Activated effector memory CD4-positive, alpha-beta T cell treated with Interleukin-2 at 50 U/mL for 16 hours (primary cell): ENCODE measurements around the gene BPNT1.
"Not testable (repeated sequence)": the region's sequence is repeated elsewhere in the genome, so short reads cannot be mapped to it uniquely, and the experiment has no call there.

Source experiments
- DNase-seq: peaks from one replicate; pipeline ENCODE4 v3.0.0-alpha.2; 2020

BPNT1 gene

GRCh38 chr1:220076861-220077762 is 12.5 kb downstream of the BPNT1 start:
- DNase-seq, result no peak

GRCh38 chr1:220067269-220068204 is 22.1 kb downstream of the BPNT1 start:
- DNase-seq, result no peak

GRCh38 chr1:220062629-220063028 is 27.0 kb downstream of the BPNT1 start:
- no peak for DNase-seq

DNA sequence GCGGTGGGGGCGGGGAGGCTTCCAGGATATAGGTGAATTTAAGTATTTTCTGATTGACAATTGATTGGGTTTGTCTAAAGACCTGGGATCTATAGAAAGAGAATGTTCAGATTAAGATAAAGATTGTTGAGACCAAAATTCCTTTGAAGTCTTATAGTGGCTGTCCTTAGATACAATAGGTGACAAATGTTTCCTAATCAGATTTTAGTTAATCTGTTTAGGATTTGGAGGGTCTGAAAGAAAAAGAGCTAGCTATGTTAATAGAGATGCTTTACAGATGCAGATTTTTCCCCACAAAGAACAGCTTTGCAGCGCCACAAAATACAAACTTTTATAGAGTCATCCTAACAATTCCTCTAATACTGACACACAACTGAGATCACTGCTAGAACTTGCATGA is 28.7 kb downstream of the BPNT1 start:
- DNase-seq, result no peak

DNA sequence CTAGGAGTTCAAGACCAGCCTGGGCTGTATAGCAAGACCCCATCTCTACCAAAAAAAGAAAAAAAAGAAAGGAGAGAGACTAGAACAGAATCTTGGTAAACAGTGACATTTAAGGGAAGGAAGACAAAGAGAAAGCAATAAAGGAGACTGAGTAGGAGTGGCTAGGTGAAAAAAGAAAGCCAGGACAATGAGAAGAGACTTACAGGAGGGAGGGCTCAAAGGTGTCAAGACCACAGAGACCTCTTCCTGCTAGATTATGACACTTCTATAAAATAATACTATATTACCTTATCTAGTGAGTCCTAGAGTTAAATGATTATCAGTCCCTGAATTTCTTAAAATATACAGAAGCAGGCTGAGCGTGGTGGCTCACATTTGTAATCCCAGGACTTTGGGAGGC is 33.2 kb downstream of the BPNT1 start:
- no peak for DNase-seq

DNA sequence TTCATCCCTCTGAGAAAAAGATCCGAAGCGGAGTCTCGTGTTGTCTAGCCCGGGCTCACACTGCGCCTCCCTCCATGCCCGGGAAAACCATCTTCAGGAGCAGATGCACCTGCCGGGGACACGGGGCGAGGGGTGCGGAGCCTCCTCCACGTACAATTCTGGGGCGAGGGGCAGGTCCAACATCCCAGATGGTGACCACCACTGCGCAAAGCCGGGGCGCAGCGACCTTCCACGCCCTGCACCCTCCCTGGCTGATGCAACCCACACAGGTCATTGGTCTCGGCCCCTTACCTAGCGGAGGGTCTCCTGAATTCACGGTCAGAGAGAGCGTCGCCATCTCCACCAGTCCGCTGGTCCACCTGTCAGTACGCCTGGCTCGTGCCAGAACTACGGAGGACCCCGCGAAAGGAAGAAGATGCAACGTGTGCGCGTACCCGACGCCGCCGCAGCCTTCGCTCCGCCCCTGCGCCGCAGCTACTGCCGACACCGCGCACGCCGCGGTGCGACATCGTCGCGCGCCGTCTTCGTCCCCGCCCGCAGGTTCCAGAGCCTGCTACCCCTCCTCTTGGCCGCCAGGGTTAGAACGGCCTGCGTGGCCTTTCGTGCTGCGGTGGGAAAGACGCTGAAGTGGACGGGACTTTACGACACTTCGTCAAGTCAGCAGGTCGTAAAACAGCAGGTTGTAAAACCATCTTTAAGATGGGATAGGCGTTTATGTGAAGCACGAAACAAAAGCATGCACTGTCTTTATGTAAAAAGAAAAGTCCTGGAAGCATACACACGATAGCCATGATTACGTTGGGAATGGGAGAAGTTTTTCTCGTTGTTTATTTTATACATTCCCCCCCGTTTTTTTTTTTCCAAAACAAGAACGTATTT is 43.3 kb downstream of the BPNT1 start, which contains the start of gene EPRS1:
Gene EPRS1, minus strand, starts transcription at position 454 of the 879 bp plus-strand sequence. Its CDS starts 117 bp downstream, at position 337.
- DNase-seq, result peak; percentile 93

DNA sequence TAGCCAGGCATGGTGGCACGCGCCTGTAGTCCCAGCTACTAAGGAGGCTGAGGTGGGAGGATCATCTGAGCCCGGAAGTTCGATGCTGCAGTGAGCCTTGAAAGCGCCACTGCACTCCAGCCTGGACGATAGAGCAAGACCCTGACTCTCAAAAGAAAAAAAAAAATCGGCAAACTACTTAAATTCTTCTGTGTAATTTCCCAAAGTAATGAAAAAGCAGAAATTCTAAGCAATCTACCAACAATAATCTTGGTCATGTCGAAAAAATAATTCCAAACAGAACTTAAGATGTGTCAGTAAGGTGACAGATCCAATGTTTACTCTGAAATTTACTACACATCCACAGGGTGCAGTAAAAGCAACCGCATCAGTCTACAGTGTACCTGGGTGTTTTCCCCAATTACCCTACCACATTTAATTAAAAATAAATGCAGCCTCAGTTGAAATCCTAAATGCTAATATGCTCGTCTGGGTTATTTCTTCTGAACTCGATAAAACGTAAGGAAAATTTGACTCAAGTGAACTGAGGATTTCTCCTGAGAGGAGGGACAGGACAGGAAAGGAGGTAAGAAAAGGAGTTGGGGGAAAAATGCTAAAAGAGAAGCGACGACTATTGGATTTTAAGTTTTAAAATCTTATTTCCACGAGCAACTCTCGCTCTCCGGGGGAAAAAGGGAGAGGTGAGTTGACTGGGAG is 44.1 kb downstream of the BPNT1 start:
- DNase-seq, result no peak

DNA sequence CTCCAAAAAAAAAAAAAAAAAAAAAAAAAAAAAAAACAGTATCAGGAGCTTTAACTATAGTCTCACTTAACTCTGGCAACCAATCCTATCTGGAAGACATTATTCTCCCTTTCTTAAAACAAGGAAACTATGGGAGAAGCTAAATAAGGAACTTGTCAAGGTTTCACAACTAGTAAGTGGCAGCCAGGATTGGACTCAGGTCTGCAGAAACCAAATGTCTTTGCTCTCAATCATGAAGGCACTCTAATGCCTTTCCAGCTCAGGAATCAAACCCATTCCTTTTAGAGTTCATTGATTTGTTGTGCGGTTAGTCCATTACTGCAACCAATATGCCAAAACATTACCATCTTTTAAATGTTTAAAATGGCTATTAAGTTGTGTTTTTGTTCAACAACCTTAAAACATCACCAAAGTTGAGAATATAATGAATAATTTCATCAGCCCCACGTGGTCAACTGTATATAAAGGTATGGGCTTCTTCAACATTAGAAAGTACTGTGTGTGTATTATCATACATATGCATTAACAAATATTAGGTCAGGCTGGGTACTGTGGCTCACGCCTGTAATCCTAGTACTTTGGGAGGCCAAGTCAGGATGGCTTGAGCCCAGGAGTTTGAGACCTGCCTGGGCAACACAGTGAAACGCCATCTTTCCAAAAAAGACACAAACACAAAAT is 44.8 kb downstream of the BPNT1 start:
- no peak for DNase-seq

- no peak for DNase-seq
Measured at GRCh38 chr1:220043646-220044045, 45.9 kb downstream of the BPNT1 start.

- DNase-seq, result no peak
Measured at GRCh38 chr1:220040028-220040596, 49.5 kb downstream of the BPNT1 start.

GRCh38 chr1:220038640-220039039 is 50.9 kb downstream of the BPNT1 start:
- DNase-seq, result no peak

DNA sequence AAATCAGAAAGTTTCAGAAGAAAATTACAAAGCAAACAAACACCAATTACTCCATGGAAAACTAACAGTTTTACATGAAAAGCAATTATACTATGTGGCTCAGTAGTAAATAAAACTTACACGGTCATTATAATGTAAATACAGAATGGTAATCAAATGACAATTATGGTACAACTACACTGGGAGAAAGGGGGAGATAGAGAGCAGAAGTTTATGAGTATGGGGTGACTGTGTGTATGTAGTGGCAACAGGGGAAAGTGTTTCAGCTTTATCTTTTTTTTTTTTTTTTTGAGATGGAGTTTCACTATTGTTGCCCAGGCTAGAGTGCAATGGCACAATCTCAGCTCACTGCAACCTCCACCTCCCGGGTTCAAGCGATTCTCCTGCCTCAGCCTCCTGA is 51.8 kb downstream of the BPNT1 start:
- not testable (repeated sequence) for DNase-seq

GRCh38 chr1:220032911-220033310 is 56.7 kb downstream of the BPNT1 start:
- no peak for DNase-seq

DNA sequence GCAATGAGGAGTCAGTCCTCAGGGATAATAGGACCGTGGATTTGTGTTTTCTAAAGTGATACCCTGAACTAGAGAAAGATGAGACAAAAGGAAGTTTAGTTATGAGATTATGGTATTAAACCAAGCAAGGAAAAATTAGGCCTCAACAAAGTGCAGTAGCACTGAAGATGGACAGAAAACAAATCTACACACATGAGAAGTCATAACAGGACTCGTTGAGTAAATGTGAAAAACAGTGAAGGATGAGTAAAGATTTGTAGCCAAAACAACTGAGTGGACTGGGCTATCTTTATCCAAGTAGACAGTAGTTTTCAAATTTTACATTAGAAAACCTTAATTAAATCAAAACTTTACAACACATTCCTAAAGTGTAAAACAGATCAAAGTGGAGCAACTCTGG is 58.3 kb downstream of the BPNT1 start:
- no peak for DNase-seq

GRCh38 chr1:220028346-220028895 is 61.2 kb downstream of the BPNT1 start:
- no peak for DNase-seq

DNA sequence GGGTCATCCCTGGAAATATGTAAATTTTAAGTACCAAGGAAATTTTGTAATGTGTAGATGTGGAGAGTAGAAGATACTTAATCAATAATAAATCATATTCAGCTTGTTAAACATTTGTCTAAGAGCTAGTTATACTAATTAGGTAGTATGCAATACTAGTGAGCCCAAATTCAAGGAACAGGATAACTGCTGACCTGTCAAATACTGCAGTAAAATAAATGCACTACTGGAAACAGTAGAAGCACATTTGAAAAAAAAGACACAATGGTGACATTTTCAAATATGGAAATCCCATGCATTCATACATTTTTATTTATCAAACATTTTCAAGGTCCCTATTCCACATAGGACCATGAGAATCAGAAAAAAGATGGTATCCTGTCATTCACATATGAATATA is 70.5 kb downstream of the BPNT1 start:
- no peak for DNase-seq

- DNase-seq, result no peak
Measured at GRCh38 chr1:220013497-220013896, 76.1 kb downstream of the BPNT1 start.

DNA sequence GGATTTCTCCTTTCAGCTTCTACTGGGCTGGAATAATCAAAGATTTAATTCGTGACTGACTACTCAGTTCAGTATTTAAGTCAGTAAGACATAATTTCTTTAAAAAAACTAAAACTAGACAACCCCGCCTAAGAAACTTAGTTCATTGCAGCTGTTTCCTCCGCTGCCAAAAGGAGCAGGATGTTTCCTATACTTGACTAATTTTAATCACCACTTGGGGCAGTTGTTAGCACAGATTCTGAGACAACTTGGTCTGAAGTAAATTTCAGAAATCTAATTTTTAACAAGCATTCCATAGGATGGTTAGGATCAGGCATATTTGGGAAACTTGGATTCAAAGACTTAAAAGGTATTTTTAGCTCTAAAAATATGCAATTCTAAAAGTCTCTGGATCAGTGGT is 77.3 kb downstream of the BPNT1 start:
- no peak for DNase-seq

DNA sequence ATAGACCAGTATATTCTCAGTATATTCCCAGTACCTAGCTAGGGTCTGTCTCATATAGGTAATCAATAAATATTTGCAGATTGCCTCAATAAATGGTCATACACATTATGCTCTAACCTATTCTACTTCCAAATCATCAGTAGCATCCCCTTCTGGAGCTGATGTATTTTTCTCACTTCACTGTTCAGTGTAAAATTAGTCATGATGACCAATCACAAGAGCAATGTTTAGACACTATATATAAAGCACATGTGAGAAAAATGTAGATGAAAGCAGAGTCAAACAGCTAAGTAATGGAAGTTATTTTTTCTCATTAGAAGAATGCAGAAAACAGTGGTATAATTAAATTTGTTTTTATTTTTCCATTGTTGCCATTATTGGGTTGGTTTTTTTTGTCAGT is 78.0 kb downstream of the BPNT1 start:
- no peak for DNase-seq
